Cortex of kidney (tissue), 1 donor: ENCODE data around the gene CPVL.

Experiments
- DNase-seq: peaks from one replicate; lab custom pipeline; 2025; lab: John Stamatoyannopoulos, UW

CPVL gene

DNA sequence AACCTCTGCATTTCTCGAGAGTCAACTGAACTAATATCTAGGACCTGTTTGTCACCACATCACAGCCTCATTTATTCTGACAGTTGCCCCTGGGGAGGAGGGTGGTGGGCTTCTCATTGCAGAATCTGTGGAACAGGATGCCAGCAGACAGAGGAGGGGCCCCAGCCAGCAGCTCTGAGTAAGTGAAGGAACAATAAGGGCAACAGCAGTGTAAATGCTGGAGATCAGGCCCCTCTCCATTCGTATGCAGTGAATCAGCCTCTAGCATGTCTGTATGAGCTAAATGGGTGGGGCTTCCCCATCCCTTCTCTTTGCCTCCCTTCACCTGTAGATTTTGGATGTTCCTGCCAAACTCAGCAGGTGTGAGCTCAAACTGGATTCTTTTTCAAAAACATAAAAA lies 7.7 kb upstream of the CPVL start:
- DNase-seq: no peak

DNA sequence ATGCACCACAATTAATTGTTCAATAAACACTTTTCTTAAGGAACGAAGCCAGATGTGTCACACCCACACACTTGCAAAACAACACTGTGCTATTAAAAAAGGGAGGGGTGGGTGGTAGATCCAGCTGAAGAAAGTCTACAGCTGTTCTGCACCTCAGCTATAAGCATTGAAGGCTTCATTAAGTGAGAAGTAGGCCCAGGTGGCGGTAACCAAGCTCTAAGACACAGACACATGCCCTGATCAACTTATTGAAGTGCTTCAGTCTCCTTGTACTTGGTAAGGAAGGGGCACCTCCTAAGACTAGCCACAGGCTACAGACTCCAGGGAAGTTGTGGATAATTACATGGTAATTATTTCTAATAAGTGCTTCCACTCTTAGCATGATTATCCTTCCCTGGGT lies 4.5 kb upstream of the CPVL start:
- DNase-seq: no peak

DNA sequence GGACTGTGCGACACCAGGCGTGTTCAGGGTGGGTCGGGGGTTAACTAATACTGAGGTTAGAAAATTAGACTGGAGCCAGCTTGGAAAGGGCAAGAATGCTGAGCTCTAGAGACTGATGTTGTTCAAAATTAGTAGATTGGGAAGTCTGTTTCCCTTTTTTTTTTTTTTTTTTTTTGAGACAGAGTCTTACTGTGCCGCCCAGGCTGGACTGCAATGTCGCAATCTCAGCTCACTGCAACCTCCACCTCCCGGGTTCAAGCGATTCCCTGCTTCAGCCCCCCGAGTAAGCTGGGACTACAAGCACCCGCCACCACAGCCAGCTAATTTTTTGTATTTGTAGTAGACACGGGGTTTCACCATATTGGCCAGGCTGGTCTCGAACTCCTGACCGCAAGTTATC lies 2.7 kb upstream of the CPVL start:
- no peak for DNase-seq

DNA sequence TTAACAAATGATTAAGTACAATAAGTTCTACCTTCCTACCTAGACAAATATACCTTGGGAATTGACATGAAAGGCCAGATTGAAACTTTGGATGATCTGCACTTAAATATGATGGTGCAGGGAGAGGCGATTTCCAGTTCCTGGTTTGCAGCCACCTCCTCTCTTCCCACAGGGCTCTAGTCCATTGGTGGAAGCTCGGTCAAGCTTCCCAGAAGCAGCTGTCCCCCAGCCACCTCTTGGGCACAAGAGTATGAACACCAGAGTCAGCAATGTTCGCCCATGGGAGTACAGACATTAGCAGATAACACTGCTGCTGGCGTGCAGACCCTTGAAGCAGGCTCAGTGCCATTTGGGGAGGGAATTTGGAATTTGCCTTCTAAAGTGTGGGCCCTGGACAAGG lies 1.5 kb upstream of the CPVL start:
- no peak for DNase-seq

DNA sequence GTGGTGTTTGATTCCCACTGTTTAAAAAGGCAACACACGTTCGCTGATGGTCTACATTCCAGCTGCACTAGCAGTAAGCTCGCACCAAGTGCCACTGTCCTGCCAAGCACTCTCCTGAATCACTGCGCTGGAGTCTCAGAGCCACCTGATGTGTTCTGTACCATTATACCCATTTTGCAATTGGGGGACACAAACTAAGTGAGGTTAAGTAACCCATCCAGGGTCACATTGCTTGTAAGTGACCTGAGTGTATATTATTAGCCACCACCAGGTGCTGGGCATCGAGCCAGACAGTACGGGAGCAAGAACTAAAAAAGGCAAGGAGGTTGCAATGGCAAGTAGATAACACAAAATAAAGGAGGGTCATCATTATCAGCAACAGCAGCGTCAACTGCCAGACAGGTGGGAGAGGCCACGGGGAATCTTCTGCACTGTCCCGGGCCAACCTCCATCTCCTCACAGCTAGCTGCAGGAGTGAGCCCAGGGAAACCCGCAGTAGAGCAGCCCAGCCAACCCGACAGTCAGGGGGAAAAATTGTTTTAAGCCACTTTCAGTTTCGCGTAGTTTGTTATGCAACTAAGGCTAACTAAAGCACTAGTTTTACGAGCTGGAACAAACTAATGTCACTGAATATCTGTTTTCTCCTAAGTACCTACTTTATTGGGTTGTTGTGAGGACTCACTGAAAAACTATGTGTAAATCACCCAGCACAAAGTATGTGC lies 712 bp upstream of the CPVL start:
- no peak for DNase-seq

DNA sequence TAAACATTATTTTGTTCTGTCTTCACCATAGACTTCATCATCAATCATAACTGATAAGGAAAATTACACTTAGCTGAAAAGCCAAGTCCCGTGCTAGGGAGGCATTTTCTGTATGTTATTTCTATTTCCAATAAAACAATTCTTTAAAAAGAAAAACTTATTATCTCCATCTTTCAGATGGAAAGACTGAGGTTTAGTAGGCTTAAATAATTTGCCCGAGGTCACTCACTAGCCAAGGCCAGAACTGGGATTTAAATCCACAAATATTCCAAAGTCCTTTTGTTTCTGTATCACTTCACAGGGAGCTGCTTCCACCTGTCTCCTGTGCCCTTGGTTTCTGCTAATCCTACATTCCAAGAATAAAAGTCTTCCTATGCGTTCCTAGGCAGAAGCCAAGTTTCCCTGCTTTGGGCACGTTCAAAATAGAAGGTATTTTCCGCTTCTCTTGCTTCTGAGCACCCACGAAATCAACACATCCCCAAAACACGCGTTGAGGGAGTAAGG lies 732 bp downstream of the CPVL start:
- no peak for DNase-seq

DNA sequence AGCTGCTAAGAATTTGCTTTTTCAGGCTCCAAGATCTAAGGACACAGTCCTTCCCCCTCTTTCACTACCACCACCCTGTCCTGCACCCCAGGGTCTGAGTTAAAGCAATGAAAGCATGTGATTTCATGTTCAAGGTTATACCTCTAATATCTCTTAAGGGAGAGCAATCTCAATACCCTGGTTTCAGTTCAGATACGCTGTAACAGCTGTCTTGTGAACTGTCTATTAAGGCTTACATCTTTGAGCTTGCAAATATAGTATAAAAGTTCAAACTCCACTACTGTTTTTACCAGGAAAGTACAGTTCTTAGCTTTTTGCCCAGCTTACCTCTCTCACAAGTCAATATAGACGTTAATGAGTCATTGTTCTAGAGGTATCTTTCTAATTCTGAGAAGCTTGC lies 2.6 kb downstream of the CPVL start:
- no peak for DNase-seq

DNA sequence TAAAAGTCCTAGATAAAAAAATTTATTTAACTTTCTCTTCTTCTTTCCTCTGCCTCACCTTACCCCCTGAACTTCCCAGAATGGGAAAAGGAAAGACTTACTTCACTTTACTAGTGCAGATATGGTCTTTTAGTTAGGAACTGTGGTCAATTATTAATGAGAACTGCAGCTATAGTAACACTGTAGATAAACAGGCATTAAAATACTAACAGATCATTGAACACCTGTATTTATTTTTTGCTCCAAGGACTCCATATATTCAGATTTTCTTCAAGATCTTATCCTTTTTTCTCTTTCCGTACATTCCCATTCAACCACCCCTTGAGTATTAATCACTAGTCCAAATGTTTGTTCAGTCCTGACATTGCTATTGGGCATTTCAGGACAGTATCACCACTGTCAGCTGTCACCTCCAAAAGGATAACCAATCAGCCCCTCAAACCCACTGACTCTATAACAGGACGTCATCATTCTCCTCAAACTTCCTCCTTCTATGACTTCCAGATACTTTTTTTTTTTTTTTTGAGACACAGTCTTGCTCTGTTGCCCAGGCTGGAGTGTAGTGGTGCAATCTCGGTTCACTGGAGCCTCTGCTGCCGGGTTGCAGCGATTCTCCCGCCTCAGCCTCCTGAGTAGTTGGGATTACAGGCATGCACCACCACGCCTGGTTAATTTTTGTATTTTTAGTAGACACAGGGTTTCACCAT lies 4.2 kb downstream of the CPVL start:
- DNase-seq: no peak

DNA sequence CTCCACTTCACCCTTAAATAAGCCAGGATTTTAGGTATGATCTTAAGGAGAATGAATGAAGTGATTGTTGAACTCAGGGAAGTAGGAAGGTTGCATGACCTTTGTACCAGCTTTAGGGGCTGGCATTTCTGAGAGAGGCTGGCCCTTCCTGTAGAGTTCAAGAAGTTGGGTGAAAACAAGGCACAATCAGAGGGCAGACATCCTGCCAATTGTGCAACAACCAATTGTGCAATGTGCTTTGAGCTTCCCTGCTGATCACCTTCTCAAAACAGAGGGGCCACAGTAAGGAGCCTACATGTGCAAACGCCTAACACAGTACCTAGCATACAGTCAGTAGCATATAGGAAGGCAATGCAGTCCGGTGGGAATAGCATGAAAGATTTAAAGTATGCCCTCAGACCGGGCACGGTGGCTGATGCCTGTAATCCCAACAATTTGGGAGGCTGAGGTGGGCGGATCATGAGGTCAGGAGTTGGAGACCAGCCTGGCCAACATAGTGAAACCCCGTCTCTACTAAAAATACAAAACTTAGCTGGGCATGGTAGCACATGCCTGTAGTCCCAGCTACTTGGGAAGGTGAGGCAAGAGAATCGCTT lies 5.4 kb downstream of the CPVL start:
- no peak for DNase-seq

DNA sequence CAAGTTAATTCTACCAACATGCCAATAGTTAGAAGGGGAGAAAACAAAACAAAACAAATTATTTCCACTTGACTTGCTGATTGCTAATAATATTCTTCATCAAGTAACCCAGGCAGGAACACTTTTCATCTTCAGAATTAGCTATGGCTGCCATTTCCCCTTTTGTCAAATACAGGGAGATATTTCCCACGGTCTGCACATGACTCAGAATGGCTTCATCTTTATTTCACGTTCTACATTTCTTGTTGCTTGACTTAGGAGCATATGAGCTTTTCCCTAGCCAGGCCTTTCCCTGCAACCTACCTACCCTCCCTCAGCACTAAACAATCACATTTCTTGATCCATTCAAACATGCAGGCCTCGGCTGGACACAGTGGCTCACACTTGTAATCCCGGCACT lies 6.5 kb downstream of the CPVL start:
- no peak for DNase-seq

DNA sequence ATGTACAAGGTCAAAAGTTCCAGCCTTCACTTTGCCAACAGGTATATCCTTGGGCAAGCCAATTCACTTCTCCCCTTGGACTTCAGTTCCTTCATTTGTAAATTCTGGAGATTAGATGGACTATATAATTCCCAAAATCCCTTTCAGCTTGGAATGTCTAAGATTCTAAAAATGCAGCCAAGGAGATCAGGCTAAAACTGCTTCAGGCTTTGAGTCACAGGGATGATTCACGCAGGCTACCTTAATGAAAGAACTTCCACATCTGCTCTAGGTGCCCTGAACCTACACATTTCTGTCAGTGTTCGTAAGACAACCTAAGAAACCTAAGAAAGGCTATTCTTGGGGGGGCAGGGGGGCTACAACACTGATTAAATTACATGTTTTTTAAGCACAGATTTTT lies 7.1 kb downstream of the CPVL start:
- no peak for DNase-seq

DNA sequence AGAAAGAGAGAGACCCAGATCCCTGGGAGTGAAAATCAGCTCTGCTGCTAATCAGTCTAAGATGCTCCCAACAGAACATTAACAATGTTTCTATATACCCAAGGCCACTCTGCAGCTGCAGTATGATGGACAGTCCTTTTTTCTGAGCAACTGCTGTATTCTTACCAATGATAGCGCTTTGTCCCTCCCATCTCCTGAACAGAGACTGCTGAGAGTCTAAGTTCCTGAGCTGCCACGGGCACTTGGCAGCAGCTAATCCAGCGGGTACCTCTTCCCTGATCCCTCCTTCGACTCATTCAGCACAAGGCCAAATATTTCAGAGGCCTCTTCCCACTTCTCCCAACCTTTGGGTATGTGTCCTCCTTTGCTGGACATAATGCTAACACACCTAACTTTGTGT lies 7.7 kb downstream of the CPVL start:
- no peak for DNase-seq

DNA sequence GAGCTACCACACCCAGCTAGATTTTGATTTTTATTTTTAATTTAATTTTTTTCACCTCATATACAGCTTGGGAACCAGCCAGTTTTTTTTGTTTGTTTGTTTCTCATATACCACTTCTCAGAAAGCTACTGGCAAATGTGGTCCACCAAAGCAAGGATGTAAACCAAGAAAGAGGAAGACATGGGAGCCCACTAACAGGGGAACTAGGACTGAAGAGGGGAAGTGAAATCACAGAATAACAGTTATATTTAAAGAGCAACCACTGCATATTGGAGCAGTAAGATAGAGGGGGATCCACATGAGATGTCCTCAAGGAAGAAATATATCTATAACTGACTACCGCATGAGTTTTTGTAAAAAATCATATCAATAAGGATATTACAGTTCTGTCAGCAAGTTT lies 10.5 kb downstream of the CPVL start:
- no peak for DNase-seq

DNA sequence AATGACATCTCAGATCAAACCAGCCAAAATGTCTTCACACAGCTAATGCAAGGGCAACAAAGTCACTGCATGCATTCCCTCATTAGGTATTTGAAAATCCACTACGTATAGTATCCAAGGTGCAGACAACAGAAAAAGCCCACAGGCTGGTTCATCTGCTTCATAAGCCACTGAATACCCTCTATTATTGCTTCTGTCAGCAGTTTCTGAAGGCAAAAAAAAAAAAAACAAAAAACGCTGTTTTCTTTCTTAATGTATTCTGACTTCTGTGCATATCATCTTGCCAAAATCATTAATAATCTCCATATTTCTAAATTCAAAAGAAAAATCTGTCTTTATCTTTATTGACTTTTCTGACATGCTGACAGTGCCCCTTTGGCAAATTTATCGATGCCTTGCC lies 13.4 kb downstream of the CPVL start:
- DNase-seq: no peak

DNA sequence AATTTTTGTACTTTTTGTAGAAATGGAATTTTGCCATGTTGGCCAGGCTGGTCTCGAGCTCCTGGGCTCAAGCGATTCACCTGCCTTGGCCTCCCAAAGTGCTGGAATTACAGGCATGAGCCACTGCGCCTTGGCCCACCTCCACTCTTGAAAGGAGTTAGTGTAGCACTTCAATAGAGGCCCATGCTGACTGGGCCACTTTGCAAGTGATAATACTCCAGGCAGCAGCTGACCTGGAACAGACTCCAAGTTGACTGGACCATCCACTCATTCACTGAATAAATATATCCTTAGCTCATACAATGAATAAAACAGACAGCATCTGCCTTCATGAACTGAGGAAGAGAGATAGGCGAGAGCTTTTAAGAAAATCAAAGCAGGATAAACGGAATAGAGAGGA lies 14.7 kb downstream of the CPVL start:
- DNase-seq: no peak

DNA sequence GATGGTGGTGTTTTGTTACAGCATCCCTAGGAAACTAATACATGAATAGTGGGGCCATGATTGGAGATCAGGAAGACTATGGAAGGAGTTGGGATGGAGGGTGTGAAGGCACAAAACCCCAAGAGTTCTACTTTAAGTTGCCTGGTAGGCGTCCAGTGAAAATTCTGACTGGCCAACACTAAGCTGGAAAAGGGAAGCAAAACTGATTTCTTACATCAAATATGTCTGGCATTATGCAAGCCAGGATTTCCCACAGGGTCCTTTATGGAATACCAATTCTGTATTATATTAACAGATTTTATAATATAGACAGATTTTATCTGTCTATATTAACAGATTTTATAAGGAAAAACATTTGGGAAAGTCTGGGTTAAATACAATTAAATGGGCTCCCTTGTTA lies 16.2 kb downstream of the CPVL start:
- DNase-seq: no peak

DNA sequence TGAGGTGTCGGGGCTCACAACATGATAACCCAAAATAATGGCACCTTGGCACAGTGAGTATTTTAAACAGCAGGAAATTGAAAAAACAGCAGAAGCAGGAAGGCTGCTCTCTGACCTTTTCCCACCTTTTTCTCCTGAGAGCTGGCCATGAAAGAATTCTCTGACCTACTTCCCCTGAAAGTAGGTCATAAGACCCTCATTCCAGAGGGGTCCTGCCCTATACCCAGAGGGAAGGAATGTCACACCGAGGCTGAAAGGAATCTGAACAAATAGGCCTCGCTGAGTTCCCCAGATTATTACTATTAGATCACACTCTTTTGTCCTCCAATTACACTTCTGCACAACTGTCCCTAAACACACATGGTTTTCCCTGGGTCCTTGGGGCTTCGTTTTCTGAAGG lies 18.8 kb downstream of the CPVL start:
- DNase-seq: no peak

DNA sequence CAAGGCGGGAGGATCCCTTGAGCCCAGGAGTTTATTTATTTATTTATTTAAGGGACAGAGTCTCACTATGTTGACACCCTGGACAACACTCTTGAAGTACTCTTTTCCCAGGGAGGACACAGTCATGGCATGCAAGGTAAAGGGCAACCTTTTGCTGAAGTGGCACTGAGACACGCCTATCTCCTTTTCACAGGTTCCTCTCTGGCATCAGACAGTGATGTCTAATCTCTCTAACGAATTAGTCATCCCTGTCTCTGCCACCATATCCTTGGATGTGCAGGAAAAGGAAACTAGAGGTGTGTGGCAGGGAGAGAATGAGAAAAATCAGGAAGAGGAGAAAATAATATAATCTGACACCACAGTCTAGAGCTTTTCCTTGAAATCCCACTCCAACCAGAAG lies 19.5 kb downstream of the CPVL start:
- DNase-seq: no peak

DNA sequence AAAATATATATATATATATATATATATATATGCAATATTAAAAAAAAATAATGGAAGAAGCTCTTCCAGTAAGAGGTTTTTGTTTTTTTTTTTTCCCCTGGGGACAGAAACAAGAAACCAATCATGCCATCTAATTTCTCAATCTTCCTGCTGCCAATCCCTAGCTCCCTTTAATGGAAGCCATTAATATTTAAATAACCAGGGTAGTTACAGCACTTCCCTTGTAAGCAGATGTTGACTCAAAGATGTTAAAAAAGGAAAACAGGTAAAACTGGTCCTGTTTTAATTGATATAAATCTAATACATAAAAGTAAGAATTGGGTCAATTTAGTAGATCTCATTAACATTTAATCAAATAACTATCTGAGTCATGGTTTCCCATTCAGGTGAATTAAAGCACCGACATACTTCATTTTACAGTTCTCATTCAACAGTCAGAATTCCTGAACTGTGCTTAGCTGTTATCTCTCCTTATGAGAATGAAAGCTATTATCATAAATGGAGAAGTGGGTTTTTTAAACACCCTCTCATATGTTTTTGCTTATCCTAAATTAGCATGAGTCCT lies 22.6 kb downstream of the CPVL start:
- no peak for DNase-seq

DNA sequence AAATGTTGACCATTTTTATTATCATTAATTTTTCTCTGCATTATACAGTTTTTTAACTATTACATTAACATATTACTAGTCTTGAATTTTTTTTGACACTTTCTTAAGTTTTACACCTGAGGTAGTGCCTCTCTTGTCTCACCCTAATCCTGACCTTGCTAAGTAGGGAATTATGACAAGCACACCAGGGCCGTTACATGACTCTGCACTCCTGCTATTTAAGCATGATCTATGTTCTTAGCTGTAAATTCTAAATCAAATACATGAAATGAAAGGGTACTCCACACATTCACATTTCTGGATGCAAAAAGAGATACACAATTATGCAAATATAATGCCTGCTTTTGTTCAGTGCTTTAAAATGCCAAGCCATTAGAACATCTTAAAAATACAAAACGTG lies 23.6 kb downstream of the CPVL start:
- DNase-seq: no peak

DNA sequence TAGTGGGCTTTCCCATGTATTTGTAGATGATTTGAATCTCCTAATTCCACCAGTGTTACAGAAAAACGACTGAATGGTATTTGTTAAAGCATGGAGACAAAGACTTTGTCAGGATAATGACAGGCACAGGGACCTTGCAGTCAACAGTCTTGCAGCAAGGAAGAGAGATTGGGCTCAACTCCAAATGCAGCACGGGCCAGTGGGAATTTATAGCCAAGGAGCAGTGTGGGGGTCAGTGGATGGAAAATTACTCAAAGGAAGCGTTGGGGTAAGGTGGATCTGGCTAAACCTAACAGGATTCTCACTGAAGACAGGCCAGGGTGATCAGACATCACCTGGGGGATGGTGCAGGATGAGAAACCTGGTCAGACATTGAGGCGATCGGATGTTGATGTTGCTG lies 24.3 kb downstream of the CPVL start:
- DNase-seq: no peak

DNA sequence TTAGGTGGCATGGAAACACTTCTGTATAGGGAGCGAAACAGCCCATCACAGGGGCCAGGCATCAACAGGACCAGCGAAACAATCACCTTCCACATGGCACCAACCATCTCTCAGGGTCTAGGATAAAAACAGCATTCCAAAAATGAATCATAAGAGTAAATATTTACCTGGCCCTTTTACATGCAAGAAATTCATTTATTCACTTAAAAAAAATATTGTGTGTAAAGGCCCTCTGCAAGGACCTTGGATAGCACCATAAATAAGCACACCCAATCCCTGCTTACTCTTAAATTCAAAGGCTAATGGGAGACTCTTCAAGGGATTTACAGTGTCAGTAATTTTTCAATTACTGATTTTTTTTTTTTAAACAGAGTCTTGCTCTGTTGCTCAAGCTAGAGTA lies 25.4 kb downstream of the CPVL start:
- no peak for DNase-seq

DNA sequence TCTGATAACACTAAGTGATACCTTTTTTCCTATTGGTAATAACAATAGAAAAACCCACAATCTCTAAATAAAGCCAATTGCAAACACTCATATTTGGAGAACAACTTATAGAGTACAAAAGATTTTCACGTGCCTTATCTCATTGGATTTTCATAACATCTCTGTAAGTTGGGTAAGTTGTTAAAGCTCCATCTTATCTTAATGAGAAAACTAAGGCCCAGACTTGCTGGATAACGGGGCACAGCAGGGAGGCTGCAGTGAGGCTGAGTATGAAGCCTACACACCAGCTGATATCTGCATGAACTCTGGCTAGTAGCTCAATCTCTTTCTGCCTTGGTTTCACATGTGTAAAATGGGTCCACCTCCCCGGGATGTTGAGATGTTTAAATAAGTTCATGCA lies 26.8 kb downstream of the CPVL start:
- no peak for DNase-seq
